Mucosa of stomach (tissue), 1 donor: Measurements from ENCODE around the gene CACNA2D3.

ENCODE experiments used
- H3K27me3 ChIP-seq: one replicate; pipeline ENCODE4 v1.7.0; 2013; ENCODE audit warnings: mild to moderate bottlenecking, low read length; ENCODE audit not compliant: control insufficient read depth, insufficient read depth
- H3K36me3 ChIP-seq: one replicate; pipeline ENCODE4 v1.7.0; 2013; ENCODE audit warnings: low read length; ENCODE audit not compliant: control insufficient read depth, insufficient read depth
- H3K4me1 ChIP-seq: one replicate; pipeline ENCODE4 v1.7.0; 2013; ENCODE audit warnings: mild to moderate bottlenecking, low read length; ENCODE audit not compliant: control insufficient read depth, insufficient read depth
- H3K4me3 ChIP-seq: one replicate; pipeline ENCODE4 v1.7.0; 2013; ENCODE audit warnings: low read length
- H3K9ac ChIP-seq: one replicate; pipeline ENCODE4 v1.7.0; 2013; ENCODE audit warnings: mild to moderate bottlenecking, low read length, moderate library complexity
- H3K9me3 ChIP-seq: one replicate; pipeline ENCODE4 v1.7.0; 2013; ENCODE audit warnings: mild to moderate bottlenecking, low read length, moderate library complexity; ENCODE audit not compliant: control insufficient read depth
- donor health status: Pancreatic carcinoma.

Gene CACNA2D3

GRCh38 chr3:54858093-54858785, 735.9 kb downstream of the CACNA2D3 start:
- H3K4me1 ChIP-seq = peaks cover 6% of the 10 kb centered on the region
- no peak overlapping the region for H3K9ac ChIP-seq
- no peaks in the 10 kb centered on the region for H3K36me3 ChIP-seq
- no peaks in the 10 kb centered on the region for H3K9me3 ChIP-seq
- H3K27me3 ChIP-seq = peaks cover 8% of the 10 kb centered on the region
- no peak overlapping the region for H3K4me3 ChIP-seq

GRCh38 chr3:54859184-54859583, 736.8 kb downstream of the CACNA2D3 start:
- H3K9me3 ChIP-seq = no peaks in the 10 kb centered on the region
- peaks cover 3% of the 10 kb centered on the region for H3K27me3 ChIP-seq
- no peaks in the 10 kb centered on the region for H3K4me1 ChIP-seq
- no peaks in the 10 kb centered on the region for H3K36me3 ChIP-seq
- no peak overlapping the region for H3K9ac ChIP-seq
- H3K4me3 ChIP-seq = no peak overlapping the region

GRCh38 chr3:54861248-54862067, 739.1 kb downstream of the CACNA2D3 start:
- Histone ChIP-seq H3K27me3 (peaks cover under 1% of the 10 kb centered on the region), H3K4me3 (no peak overlapping the region), H3K9ac (no peak overlapping the region), H3K36me3 (no peaks in the 10 kb centered on the region), H3K4me1 (no peaks in the 10 kb centered on the region), H3K9me3 (no peaks in the 10 kb centered on the region)

- Histone ChIP-seq H3K4me1 (no peaks in the 10 kb centered on the region), H3K36me3 (no peaks in the 10 kb centered on the region), H3K9ac (no peak overlapping the region), H3K27me3 (no peaks in the 10 kb centered on the region), H3K9me3 (no peaks in the 10 kb centered on the region), H3K4me3 (no peak overlapping the region)
These were observed 740.2 kb downstream of the CACNA2D3 start for GRCh38 chr3:54862526-54862925.

GRCh38 chr3:54863366-54863765, 741.0 kb downstream of the CACNA2D3 start:
- no peaks in the 10 kb centered on the region for H3K36me3 ChIP-seq
- H3K9me3 ChIP-seq = no peaks in the 10 kb centered on the region
- no peaks in the 10 kb centered on the region for H3K4me1 ChIP-seq
- no peak overlapping the region for H3K9ac ChIP-seq
- H3K27me3 ChIP-seq = no peaks in the 10 kb centered on the region
- H3K4me3 ChIP-seq = no peak overlapping the region

- Histone ChIP-seq H3K9ac (no peak overlapping the region), H3K4me1 (no peaks in the 10 kb centered on the region), H3K4me3 (no peak overlapping the region)
These were observed 741.4 kb downstream of the CACNA2D3 start for GRCh38 chr3:54863786-54864185.

GRCh38 chr3:54865316-54865715, 743.0 kb downstream of the CACNA2D3 start:
- H3K4me3 ChIP-seq = no peak overlapping the region
- no peaks in the 10 kb centered on the region for H3K36me3 ChIP-seq
- no peaks in the 10 kb centered on the region for H3K4me1 ChIP-seq
- H3K9me3 ChIP-seq = no peaks in the 10 kb centered on the region
- H3K9ac ChIP-seq = no peak overlapping the region
- no peaks in the 10 kb centered on the region for H3K27me3 ChIP-seq

More at GRCh38 chr3:54863786-54864185, 741.4 kb downstream of the CACNA2D3 start:
- H3K9me3 ChIP-seq = no peaks in the 10 kb centered on the region
- H3K27me3 ChIP-seq = no peaks in the 10 kb centered on the region
- H3K36me3 ChIP-seq = no peaks in the 10 kb centered on the region

- no peaks in the 10 kb centered on the region for H3K27me3 ChIP-seq
- no peaks in the 10 kb centered on the region for H3K4me1 ChIP-seq
- H3K36me3 ChIP-seq = no peaks in the 10 kb centered on the region
- H3K4me3 ChIP-seq = no peak overlapping the region
- H3K9me3 ChIP-seq = no peaks in the 10 kb centered on the region
- no peak overlapping the region for H3K9ac ChIP-seq
These were observed 743.9 kb downstream of the CACNA2D3 start for GRCh38 chr3:54866251-54866650.

GRCh38 chr3:54870423-54870822, 748.1 kb downstream of the CACNA2D3 start:
- no peaks in the 10 kb centered on the region for H3K9me3 ChIP-seq
- H3K4me3 ChIP-seq = no peak overlapping the region
- no peak overlapping the region for H3K9ac ChIP-seq
- H3K27me3 ChIP-seq = no peaks in the 10 kb centered on the region
- H3K36me3 ChIP-seq = no peaks in the 10 kb centered on the region
- H3K4me1 ChIP-seq = no peaks in the 10 kb centered on the region

- H3K9ac ChIP-seq = no peak overlapping the region
- no peak overlapping the region for H3K4me3 ChIP-seq
- H3K9me3 ChIP-seq = no peaks in the 10 kb centered on the region
- H3K36me3 ChIP-seq = no peaks in the 10 kb centered on the region
- H3K4me1 ChIP-seq = no peaks in the 10 kb centered on the region
- no peaks in the 10 kb centered on the region for H3K27me3 ChIP-seq
These were observed 749.5 kb downstream of the CACNA2D3 start for GRCh38 chr3:54871867-54872266.

GRCh38 chr3:54873059-54874010, 751.0 kb downstream of the CACNA2D3 start:
- H3K9ac ChIP-seq = no peak overlapping the region
- H3K4me1 ChIP-seq = no peaks in the 10 kb centered on the region
- no peaks in the 10 kb centered on the region for H3K36me3 ChIP-seq
- H3K9me3 ChIP-seq = no peaks in the 10 kb centered on the region
- H3K4me3 ChIP-seq = no peak overlapping the region
- no peaks in the 10 kb centered on the region for H3K27me3 ChIP-seq
